HG03064 (cell line): Measurements from ENCODE around the gene DNAJC4.

ENCODE experiments used
- ATAC-seq: cut with Tn5 transposase; IDR thresholded peaks from one replicate; pipeline ENCODE4 v1.9.1; 2021; ENCODE audit warnings: low read depth; ENCODE audit not compliant: unreplicated experiment

The DNAJC4 gene

GRCh38 chr11:64269540-64270220 is 39.3 kb downstream of the DNAJC4 start:
- ATAC-seq = peak; percentile 52

DNA sequence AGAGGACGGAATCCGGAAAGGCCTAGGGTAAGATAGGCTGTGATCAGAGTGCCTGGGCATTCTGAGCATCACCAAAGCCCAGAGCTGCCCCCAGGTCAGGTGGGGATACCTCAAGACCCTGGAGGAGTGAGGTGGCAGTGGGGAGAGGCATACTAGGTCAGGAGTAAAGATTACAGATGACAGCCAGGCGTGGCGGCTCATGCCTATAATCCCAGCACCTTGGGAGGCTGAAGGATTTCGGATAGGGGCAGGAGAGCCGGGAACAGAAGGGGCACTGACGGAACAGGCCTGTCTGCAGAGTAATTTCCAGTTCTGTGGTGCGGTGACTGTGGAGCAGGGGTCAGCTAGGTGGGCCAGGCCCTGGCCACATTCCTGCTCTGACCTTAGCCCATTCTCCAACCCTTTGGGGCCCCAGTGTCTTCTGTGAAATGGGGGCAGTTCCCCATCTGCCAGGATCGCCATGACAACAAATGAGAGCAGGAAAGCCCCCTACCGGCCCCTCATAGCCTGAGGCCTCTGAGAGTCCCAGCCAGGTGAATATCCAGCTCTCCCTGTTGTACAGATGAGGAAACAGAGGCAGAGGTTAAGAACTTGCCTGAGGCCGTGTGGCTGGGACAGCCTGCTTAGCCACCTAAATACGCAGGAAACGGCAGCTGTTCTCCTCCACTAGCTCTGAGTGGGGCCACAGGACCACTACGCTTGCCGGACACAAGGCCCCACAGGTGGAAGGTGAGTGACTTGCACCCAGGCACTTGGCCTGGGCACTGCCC is 44.9 kb downstream of the DNAJC4 start:
- ATAC-seq = no peak

DNA sequence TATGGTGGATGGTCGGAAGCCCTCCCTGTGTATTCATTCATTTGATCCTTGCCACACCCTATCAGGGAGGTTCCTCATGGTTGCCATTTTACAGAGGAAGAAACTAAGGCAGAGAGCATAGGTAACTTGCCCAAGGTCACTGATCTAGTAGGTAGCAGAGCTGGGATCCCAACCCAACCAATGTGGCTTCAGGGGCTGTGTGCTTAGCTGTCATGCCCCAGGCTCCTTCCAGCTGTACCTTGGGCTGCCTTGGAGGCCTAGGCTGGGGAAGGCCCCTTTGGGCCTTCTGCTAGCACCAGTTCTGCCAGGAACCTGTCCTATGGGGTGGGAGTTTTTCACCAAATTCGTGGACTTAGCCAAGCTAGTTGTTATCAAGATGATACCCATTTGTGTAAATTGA is 45.5 kb downstream of the DNAJC4 start:
- ATAC-seq = no peak

- ATAC-seq = no peak
Observed at GRCh38 chr11:64276653-64277431, 46.5 kb downstream of the DNAJC4 start.

- ATAC-seq = no peak
Observed at GRCh38 chr11:64278576-64279190, 48.3 kb downstream of the DNAJC4 start.

DNA sequence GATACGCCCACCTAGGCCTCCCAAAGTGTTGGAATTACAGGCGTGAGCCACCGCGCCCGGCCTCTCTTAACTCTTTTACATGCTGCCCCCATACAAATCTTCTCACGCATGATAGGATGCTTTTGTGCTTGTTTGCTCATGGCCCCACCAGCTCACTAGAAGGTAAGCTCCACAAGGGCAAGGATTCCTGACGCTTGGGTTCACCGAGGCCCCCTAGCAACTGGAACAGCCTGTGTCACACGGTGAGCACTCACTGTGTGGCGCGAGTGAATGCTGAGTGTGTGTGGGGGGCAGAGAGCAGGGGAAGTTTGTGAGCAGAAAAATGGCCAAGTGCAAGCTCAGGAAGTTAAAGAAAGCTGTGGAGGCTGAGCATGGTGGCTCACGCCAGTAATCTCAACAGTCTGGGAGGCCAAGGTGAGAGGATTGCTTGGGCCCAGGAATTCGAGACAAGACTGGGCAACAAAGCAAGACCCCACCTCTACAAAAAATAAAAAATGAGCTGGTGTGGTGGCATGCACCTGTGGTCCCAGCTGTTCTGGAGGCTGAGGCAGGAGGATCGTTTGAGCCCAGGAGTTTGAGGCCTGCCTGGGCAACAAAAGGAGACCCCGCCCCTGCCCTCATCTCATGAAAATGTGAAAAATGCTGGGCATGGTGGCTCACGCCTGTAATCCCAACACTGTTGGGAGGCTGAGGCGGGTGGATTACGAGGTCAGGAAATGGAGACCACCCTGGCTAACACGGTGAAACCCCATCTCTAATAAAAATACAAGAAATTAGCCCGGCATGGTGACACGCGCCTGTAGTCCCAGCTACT is 51.8 kb downstream of the DNAJC4 start:
- no peak for ATAC-seq

DNA sequence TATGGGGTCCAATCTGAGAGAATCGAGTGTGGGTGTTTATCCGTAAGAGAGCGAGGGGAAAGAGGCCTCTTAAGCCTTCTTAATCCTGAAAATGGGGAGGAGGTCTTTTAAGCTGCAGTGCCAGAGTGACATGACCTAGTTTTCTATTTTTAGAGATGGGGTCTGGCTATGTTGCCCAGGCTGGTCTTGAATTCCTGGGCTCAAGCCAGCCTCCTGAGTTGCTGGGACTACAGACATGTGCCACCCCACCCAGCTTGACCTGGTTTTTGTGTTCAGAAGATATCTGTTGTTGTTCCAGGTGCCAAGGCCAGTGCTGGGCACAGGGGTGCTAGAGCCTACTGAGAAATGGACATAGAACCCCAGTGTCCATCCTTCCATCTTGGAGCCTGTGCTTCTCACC is 52.7 kb downstream of the DNAJC4 start:
- ATAC-seq = no peak
